ENCODE measurements around the gene KCNQ1.

DNA sequence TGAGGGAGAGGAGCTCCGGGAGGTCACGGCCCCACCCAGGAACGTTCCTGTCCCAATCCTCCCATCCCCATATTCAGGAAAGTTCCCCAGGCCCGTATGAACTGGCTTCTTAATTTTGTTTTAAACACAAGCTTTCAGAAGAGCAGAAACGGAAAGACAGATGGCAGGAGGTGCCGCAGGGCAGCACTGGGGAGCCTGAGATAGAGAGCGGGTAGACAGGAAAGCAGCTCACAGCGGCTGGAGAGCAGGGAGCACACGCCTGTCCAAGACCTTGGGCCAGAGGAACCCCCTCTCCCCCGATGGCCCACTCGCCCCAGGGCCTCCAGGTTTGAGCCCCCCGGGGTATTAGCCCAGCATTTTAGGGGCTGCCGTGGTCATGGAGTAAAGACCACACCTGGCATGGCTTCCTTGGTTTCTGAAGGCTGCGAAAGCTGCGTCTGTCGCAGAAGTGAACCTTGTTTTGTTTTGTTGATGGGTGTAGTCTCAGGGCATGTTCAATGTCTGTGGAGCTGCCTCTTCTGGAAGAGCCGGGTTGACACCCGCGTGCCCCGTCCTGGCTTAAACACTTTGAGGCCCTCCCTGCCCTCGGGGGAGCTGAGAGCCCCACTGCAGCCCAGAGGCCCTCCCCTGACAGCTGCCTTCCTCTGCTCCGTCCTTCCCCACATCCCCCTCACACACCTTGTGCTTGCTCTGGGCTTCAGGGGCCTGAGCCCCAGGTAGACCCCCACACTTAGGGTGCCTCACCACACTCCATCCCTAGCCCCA lies 272.9 kb downstream of the KCNQ1 start:
- TF ChIP-seq POLR2A (IDR thresholded peaks at IDR 0.05), result no peak
- TF ChIP-seq, protein P1, sequence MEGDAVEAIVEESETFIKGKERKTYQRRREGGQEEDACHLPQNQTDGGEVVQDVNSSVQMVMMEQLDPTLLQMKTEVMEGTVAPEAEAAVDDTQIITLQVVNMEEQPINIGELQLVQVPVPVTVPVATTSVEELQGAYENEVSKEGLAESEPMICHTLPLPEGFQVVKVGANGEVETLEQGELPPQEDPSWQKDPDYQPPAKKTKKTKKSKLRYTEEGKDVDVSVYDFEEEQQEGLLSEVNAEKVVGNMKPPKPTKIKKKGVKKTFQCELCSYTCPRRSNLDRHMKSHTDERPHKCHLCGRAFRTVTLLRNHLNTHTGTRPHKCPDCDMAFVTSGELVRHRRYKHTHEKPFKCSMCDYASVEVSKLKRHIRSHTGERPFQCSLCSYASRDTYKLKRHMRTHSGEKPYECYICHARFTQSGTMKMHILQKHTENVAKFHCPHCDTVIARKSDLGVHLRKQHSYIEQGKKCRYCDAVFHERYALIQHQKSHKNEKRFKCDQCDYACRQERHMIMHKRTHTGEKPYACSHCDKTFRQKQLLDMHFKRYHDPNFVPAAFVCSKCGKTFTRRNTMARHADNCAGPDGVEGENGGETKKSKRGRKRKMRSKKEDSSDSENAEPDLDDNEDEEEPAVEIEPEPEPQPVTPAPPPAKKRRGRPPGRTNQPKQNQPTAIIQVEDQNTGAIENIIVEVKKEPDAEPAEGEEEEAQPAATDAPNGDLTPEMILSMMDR (IDR thresholded peaks at IDR 0.05), result no peak

Measured in body of pancreas (tissue), 4 donors.